GM13976 (cell line): ENCODE measurements around the gene EPN2.

Source experiments
- DNase-seq: peaks from one replicate; pipeline ENCODE4 v3.0.0; 2012; ENCODE audit warnings: low spot score
- in situ Hi-C: fragments of 300-500 bp; cut with MboI; formaldehyde crosslinking; loops from one replicate; pipeline ENCODE4 v1.12.0; 2022; ENCODE audit warnings: low sequenced_read_pairs, mixed read lengths, inconsistent platforms; ENCODE audit not compliant: unreplicated experiment
- TF ChIP-seq, protein P1 (sequence below): IDR thresholded peaks from 2 replicates; pipeline ENCODE4 v1.5.1; 2012; ENCODE audit warnings: borderline replicate concordance, mild to moderate bottlenecking; ENCODE audit not compliant: insufficient read depth; ENCODE audit errors: extremely low read depth, missing control alignments, control extremely low read depth

The EPN2 gene

DNA sequence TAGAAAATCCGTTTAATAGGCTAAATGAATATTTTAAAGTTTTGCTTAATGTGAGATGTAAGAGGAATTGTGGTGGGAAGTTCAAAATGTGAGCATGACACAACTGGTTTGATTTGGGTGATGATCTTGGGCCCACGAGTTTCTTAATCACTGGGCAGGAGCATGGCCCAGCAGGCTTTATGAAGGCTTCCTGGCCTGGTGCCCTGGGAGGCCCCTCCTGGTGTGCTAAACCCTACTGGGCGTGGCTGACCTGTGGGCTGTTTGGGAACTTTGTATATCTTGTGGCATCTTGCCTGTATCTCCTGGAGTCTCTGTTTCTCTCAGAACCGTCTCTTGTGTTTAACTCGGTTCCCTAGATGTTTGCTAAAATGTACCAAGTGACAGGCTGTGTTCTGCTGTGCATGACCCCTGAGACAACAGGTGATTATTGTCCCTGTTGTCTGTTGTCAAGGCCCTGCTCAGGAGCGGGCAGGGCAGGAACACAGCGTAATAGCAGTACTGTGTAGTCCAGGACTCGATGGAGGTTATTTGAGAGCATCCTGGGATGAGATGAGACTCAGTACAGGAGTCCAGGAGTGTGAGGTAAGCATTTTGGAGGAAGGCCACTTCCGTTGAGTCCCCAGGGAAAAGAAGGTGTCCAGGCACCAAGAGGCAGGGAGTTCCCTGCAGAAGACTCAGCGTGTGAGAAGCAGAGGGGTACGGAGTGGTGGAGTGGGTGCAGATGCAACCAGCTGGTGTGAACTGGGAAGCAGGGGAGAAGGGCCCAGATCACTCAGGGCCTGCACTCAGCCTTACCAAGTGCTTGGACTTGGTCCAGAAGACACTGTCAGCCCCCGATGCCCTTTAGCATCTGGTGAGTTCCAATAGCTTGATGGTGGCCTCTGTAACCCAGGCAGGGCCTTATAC lies 76.8 kb downstream of the EPN2 start:
- DNase-seq: no peak
- TF ChIP-seq, protein P1, sequence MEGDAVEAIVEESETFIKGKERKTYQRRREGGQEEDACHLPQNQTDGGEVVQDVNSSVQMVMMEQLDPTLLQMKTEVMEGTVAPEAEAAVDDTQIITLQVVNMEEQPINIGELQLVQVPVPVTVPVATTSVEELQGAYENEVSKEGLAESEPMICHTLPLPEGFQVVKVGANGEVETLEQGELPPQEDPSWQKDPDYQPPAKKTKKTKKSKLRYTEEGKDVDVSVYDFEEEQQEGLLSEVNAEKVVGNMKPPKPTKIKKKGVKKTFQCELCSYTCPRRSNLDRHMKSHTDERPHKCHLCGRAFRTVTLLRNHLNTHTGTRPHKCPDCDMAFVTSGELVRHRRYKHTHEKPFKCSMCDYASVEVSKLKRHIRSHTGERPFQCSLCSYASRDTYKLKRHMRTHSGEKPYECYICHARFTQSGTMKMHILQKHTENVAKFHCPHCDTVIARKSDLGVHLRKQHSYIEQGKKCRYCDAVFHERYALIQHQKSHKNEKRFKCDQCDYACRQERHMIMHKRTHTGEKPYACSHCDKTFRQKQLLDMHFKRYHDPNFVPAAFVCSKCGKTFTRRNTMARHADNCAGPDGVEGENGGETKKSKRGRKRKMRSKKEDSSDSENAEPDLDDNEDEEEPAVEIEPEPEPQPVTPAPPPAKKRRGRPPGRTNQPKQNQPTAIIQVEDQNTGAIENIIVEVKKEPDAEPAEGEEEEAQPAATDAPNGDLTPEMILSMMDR: no peak
- in situ Hi-C loops: no loop called here

DNA sequence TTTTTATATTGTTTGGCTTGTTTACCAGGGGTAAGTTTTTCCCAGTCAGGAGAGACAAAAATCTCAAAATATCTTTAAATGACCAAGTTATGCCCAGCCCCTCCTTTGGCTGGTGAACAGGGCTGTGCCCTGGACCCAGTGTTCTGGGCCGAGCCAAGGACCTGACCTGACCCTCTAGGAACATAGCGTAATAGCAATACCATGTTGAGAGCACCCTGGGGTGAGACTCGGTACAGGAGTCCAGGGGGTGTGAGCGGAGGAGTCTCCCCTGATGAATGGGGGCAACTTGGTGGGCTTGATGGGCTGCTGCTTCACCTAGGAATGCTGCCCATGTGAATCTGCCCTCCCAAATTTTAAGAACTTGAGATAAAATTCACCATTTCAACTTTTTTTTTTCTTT lies 77.9 kb downstream of the EPN2 start:
- TF ChIP-seq, protein P1: no peak
- in situ Hi-C loops: no loop called here
- no peak for DNase-seq

DNA sequence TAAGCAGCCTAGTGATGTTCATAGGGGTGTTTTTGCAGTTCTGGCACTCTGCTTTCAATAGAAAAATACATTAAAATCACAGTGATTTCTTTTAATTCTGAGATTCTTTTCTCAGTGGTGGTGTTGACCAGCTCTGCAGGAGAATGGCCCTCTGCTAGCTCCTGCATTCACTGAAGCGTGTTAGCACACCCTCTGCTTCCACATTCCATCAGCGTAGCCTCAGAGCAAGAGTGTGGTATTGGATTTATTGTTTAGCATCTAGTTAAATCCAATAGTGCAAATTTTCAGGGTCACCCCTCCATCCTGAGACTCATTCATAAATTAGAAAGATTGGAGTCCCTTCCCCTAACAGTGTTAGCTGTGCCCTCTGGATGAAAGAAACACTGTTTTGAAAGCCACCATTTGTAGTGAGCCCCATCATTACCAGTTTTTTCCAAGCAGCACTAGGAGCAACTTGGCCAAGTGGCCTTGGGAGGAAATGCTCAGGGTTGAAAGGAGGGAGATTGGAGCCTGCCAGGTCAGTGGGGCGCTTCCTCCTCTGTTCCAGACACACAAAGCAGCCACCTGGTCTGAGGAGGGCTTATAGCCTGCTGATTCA lies 79.7 kb downstream of the EPN2 start:
- in situ Hi-C loops: no loop called here
- TF ChIP-seq, protein P1: no peak
- DNase-seq: no peak

DNA sequence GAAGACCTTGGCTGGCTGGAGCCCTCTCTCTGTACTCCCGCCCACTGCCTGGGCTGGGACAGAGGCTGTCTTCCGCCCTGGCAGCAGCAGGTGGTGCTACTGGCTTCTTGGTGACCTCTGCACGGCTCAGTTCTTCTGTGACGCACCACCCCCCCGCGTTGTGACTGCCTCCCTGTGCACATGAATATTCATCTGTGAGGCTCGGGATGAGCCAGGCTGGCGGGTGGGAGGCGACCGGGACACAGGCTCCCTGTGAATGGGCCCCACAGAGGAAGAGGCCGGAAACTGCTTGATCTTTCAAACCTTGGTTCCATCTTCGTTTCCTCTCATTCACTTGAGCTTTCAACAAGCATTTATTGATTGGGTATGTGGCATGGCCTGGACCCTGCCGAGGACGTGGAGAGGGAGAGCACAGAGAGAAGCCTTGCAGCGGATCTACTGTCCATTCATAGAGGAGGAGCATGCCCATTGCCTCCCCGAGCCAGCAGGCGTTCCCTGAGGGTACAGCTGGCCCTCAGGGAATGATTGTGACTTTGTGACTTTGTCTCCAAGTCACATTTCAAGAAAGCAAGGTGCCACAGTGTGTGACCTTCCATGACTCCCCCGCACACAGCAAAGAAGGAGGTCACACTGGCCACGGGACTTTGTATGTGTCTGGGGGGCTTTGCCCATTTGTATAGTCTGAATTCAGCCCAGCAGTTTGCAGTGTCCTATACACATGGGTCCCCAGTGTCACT lies 80.4 kb downstream of the EPN2 start:
- DNase-seq: peak; percentile 72
- TF ChIP-seq, protein P1: no peak

DNA sequence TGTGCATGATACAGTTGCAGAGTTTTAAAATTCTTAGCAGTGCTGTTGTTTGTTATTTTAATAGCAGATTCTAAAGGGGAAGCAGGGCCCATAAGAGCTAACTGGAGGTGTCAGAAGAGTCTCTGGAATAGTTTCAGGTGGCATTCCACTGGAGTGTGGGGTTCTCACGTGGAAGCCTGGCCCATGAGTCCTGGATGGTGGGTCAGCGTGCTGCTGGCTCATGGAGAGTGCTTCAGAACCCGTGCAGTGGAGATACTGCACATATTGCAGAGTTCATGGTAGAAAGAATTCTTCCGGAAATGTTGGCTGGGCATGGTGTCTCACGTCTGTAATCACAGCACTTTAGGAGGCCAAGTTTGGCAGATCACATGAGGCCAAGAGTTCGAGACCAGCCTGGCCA lies 81.4 kb downstream of the EPN2 start:
- in situ Hi-C loops: no loop called here
- no peak for DNase-seq
- TF ChIP-seq, protein P1: no peak

More for the DNA sequence above, 80.4 kb downstream of the EPN2 start:
- in situ Hi-C loops: no loop called here

DNA sequence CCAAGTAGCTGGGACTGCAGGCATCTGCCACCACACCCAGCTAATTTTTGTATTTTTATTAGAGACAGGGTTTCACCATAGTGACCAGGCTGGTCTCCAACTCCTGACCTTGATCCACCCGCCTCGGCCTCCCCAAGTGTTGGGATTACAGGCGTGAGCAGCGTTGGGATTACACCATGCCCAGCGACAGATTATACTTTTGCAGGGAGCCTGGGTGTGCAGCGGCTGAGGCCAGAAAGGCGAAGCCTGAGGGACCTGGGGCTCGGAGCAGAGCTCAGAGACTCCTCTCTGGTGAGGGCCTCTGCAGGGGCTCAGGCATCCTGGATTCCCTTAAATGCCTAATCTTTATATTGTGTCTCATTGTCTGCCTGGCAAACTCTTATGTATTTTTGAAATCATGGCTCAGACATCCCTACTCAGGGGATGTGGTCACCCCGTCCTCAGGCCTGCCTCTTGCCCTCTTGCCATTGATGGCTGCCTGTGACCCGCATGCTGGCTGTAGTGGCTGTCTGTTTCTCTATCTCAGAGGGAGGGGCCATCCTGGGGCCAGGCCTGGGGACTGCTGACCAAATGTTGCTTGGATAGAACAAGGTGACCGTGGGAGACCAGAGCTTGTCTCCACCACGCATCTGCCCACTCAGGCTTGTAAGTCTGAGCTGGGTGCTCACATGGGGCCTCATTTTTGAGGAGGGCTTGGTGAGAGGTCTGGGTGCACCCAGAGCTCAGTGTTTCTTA lies 82.8 kb downstream of the EPN2 start:
- TF ChIP-seq, protein P1: no peak
- in situ Hi-C loops: no loop called here
- no peak for DNase-seq
